ENCODE measurements around the gene PTPN6.

DNA sequence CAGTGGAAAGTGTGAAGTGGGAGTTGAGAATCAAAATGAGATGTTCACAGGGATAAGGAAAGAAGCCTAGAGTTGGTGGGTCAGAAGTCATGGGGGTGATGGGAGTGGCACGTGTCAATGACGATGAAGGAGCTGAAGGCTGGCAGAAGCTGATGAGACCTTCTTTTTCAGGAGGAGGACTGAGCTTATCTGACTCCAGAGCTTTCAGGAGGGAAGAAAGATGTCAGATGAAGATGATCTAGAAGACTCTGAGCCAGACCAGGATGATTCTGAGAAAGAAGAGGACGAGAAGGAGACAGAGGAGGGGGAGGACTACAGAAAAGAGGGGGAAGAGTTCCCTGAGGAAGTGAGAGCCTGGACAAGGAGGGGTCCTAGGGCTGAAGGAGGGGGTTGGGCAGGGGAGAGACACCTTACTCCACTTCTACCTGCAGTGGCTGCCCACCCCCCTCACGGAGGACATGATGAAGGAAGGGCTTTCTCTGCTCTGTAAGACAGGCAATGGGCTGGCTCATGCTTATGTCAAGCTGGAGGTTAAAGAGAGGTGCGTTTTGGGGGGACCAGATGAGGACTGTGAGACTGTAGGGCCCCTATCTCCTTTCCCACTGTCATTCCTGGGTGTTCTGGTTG lies 45.6 kb upstream of the PTPN6 start:
- TF ChIP-seq TAF1 (IDR thresholded peaks at IDR 0.05; ENCODE audit: control insufficient read depth, extremely low read depth, insufficient read depth, low read length, severe bottlenecking) (no peak), SOX6 (IDR thresholded peaks at IDR 0.05) (no peak)

All from K562 (cell line).